Stimulated activated CD8-positive, alpha-beta memory T cell treated with anti-CD3 and anti-CD28 coated beads, Interleukin-15, amount 100 ng/mL, for 48 hours (primary cell): ENCODE measurements around the gene CEP97.

ENCODE experiments used
- DNase-seq, 2 donors: peaks; one replicate each; pipeline ENCODE4 v3.0.0-alpha.2; 2020; ENCODE audit warnings: low read depth in 2 of 2

CEP97 gene

DNA sequence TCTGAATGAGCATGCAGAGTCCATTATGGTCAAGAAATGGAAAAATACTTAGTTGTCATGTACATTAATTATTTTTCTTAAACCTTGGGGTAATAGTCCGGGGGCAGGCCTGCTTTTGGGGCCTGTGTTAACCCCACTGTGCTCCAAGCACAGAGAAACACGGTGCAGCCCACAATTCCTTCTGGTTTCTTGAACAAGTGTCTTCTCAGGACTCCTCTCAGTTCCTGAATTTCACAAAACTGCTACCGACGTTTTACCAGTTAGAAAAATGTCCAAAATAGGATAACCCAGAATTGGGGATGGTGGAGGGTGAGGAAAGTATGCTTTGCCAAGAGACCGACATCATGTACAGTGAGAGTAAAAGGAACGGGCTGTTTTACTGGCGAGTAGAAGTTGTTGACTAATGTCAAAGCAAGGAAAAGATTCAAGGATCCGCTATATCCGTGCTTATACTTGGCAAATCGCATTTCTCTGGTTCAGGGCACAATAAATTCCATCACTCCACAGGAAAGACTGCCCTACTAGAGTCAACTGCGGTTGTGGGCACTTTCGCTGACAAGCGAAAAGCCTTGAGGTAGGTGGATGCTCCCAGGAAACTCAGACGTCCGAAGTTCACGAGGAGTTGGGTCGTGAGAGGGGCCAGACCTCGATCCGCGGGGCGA is 54.1 kb downstream of the CEP97 start:
- DNase-seq, result no peak

DNA sequence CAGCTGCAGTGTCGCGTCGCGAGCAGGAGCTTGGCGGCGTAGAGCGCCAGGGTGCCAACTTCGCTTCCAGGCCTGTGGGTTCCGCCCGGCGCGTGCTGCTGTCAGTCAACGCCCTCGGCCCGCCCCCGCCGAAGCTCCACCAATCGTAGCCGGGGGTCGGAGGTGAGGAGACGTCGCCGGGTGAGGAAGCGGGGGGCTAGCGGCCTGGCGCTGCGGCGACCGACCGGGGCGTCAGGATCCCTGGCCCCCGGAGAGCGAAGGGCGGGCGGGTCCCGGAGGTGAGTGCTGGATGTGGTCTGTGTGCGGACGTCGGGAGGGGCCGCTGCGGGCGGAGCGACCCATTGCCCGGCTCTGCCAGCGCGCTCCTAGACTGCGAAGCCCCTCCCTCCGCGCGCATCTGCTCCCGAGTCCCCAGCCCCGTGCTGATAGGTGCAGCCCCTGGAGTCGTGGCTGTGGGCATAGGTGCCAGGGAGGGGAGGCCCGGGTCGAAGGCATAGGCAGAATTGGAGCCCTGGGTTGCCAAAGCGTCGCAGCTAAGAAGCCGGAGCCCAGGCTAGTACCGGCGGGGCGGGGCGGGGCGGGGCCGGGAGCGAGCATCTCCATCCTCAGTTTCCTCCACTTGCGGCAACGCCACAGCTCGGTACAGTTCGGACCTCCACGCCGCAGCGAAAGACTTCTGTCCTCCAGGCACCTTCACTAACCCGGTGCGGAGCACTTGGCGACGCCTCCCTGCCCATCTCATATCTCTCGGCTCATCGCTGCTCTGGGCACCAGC is 54.8 kb downstream of the CEP97 start, which contains the start of gene NXPE3:
TSS of gene NXPE3 (plus strand) at position 165 of the 775 bp plus-strand sequence. CDS start 6,386 bp downstream, outside the sequence.
- DNase-seq, result peak; percentile 90

DNA sequence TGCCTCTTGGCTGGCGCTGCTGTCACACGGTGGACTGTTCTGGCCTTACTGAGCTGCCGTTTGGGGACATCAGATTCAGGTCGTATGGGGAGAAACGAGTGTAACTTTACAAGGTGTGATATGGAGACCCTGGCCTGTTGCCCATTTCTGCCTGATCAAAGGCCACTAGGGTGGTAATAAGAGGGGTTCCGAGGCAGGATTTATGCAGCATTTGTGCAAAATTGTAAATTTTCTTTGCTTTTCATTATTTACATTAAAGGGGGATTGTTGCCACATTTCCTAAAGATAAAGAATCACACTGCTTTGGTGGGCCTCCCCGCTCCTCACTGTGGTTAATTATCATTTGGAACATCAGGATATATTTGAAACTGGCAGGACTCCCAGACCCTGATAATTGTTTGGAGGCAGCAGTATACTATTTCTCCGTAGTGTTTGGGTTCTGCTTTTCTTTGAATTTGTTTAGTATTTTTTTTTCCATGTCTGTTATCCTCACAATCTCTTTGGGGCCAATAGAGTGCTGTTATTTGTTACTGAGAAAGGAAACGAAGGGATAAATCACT is 55.5 kb downstream of the CEP97 start:
- no peak for DNase-seq

- DNase-seq, result no peak
Observed at GRCh38 chr3:101780661-101781060, 56.2 kb downstream of the CEP97 start.

DNA sequence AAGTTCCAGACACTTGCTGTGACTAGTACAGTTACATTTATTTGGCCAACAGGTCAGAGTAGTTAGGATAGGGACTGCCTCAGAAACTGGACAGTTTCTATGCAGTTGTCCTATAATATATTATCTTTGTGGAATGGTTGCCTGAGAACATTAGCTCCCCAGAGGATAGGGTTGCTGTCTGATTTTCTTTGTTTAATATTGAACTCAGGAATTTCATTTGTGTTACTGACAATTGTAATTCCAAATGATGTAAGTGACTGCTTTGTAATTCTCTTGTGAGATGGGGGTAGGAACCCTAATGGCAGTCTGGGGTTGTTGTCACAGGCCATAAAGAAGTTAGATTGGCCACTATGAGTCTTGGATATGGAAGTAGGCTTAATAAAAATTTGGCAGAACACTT is 56.8 kb downstream of the CEP97 start:
- DNase-seq, result no peak

GRCh38 chr3:101784855-101785613 is 60.6 kb downstream of the CEP97 start:
- DNase-seq, result no peak

- no peak for DNase-seq
Observed at GRCh38 chr3:101791778-101792177, 67.4 kb downstream of the CEP97 start.

DNA sequence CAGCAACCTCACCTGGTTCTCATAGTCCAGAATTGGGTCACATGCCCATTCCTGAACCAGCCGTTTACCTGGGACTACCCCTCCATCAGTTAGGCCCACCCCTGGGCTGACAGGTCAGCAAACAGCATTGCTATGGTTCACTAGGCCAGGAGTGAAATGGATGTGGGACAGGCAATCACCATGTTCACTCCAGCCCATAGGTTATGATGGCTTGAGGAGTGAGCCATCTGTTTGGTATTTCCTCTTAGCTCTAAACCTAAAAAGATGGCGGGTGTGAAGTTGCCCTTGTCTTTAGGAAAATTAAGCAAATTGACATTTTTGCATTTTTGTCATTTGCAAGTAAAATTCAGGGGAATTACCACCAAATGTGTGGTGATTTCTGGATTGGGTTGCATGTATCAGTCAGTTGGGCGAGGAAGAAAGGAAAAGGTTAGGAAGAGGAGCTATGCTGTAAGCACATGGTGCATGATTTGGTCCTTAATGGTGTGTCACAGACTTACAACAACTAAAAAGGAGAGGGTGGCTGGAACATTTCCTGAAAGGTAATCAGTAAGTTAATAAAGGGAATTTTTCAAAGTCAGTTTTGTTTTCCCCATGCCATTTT is 71.8 kb downstream of the CEP97 start:
- no peak for DNase-seq

GRCh38 chr3:101801174-101801573 is 76.8 kb downstream of the CEP97 start:
- no peak for DNase-seq

- DNase-seq, result no peak
Observed at GRCh38 chr3:101802179-101802578, 77.8 kb downstream of the CEP97 start.

- peak in 1 of 2 donors; percentile 21 for DNase-seq
Observed at GRCh38 chr3:101803173-101803782, 78.9 kb downstream of the CEP97 start.

DNA sequence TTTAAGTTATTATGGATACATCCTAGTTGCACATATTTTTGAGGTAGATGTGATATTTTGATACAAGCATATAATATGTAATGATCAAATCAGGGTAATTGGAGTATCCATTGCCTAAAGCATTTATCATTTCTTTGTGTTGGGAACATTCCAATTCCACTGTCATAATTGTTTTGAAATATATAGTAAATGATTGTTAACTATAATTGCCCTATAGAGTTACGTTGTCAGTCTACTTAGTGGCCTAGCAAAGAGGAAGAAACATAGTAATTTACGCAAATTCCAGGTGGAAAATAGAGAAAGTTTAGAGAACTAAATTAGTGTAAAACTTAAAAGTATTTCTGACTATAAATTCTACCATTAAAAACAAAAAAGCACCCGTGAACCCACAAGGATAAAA is 79.5 kb downstream of the CEP97 start:
- no peak for DNase-seq

- DNase-seq, result no peak
Observed at GRCh38 chr3:101806491-101806890, 82.1 kb downstream of the CEP97 start.

DNA sequence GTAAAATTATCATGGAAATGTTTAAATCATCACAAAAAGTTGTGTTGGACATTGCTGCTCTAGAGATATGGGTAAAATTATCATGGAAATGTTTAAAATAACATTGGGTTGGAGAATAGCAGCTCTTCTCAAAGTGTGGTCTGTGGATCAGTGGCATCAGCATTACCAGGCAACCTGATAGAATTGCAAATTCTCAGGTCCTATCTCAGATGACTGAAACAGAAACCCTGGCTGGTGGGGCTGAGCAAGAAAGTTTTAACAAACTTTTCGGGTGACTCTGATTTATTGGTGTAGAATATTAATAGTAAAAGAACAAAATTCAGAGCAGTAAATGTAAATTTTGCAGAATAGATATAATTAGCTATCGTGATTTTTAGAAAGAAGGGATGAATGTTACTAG is 83.5 kb downstream of the CEP97 start:
- no peak for DNase-seq

- no peak for DNase-seq
Observed at GRCh38 chr3:101809178-101810021, 85.0 kb downstream of the CEP97 start.

DNA sequence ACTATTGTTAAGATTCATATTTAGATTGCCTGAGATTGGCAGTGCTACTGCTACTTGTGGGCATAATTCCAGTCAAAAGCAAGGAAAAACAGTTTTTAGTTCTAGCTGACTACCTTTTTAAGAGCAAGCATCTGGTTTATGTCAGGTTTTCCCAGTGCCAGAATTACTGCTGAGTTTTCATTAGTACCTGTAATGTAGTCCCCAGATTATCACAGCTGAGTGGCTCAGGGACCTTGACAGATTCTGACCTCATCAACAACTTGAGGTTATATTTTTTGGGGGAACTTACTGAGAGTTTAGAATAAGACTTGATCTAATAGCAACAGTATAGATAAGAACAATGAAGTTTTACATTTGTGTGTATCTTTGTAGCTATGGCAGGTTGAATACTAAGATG is 85.6 kb downstream of the CEP97 start:
- no peak for DNase-seq

DNA sequence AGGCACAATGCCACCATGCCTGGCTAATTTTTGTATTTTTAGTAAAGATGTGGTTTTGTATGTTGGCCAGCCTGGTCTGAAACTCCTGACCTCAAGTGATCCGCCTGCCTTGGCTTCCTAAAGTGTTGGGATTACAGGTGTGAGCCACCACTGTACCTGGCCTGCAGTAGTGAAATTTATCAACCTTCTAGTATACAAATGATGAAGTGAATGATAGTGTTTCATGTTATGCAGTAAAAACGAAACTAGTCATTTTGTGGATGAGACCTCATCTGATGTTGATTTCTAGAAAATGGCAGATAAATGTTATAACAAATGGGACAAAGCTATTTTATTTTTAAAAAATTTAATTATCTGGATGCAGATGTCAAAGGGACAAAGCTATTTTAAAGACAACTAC is 87.5 kb downstream of the CEP97 start:
- DNase-seq, result no peak

DNA sequence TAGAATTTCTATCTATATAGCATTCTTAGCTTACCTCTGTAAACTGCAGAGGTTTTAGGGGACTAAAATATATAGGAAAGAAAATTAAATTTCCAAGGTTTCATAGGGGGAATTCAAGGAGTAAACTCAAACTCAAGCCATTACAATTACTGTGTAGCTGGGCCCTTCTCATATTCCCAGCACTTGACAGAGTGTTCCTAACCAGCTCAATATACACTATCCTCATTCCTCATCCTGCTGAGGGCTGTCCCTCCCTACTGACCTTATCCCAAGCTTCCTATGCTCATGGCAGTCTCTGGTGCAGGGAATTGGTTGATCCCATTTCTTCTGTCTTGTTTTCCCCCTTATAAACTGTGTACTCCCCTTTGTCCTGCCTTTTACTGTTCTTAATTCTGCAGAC is 88.5 kb downstream of the CEP97 start:
- no peak for DNase-seq

- no peak for DNase-seq
Observed at GRCh38 chr3:101813817-101814440, 89.5 kb downstream of the CEP97 start.

GRCh38 chr3:101814835-101815234 is 90.4 kb downstream of the CEP97 start:
- DNase-seq, result no peak
